PC-3 (cell line): Measurements from ENCODE around the gene ILF3. TPM values are rescaled to one million over a fixed set of nuclear protein-coding genes. Genes with fewer than 3 reads are reported as not detected.

Experiments
- ATAC-seq: fragments of 200-7000 bp; cut with Tn5 transposase; 2 replicates; pipeline ENCODE4 v1.9.1; 2020; ENCODE audit warnings: mild to moderate bottlenecking, moderate library complexity
- BruUV-seq: library from RNA; stranded (reverse); fragments of 400-500 nt; replicated peaks from 2 replicates; lab custom pipeline; 2021; lab: Mats Ljungman, UMichigan
- CTCF ChIA-PET: fragments of 300-600 bp; sonication (Branson Sonifier 250); formaldehyde crosslinking; loops from one replicate; lab custom pipeline; 2022; ENCODE audit warnings: antibody characterized with exemption; lab: Charles Lee
- POLR2A ChIA-PET: fragments of 300-600 bp; sonication (Branson Sonifier 250); formaldehyde crosslinking; loops from one replicate; lab custom pipeline; 2022; ENCODE audit warnings: antibody characterized with exemption; ENCODE audit not compliant: unreplicated experiment; lab: Charles Lee
- DNase-seq: peaks from one replicate; pipeline ENCODE4 v3.0.0-alpha.2; 2015
- H2AFZ ChIP-seq: fragments of 300-600 bp; sonication (generic); 2 replicates; pipeline ENCODE4 v1.6.0; 2016; ENCODE audit warnings: antibody characterized with exemption, low read length
- H3F3A ChIP-seq: fragments of 300-600 bp; sonication (generic); one replicate; pipeline ENCODE4 v1.6.0; 2017; ENCODE audit warnings: antibody characterized with exemption, low read length, control low read depth, mild to moderate bottlenecking; ENCODE audit not compliant: unreplicated experiment
- H3K27ac ChIP-seq: fragments of 300-600 bp; sonication (generic); 2 replicates; pipeline ENCODE4 v1.5.1; 2016; ENCODE audit warnings: mild to moderate bottlenecking, low read length
- H3K27me3 ChIP-seq: fragments of 300-600 bp; sonication (generic); 2 replicates; pipeline ENCODE4 v1.6.1; 2016; ENCODE audit warnings: low read length, mixed read lengths
- H3K36me3 ChIP-seq: fragments of 300-600 bp; sonication (generic); 2 replicates; pipeline ENCODE4 v1.6.1; 2016; ENCODE audit warnings: low read depth, mixed run types, low read length, mixed read lengths
- H3K4me1 ChIP-seq: fragments of 300-600 bp; sonication (generic); 2 replicates; pipeline ENCODE4 v1.5.1; 2016; ENCODE audit warnings: low read length; ENCODE audit not compliant: insufficient read depth
- H3K4me2 ChIP-seq: fragments of 300-600 bp; sonication (generic); 2 replicates; pipeline ENCODE4 v1.6.0; 2016; ENCODE audit warnings: low read length
- H3K4me3 ChIP-seq: fragments of 300-600 bp; sonication (generic); 2 replicates; pipeline ENCODE4 v1.5.1; 2016; ENCODE audit warnings: mild to moderate bottlenecking, low read length, mixed read lengths
- H3K79me2 ChIP-seq: fragments of 300-600 bp; sonication (generic); 2 replicates; pipeline ENCODE4 v1.6.1; 2017; ENCODE audit warnings: low read length, mixed read lengths
- H3K9ac ChIP-seq: fragments of 300-600 bp; sonication (generic); 2 replicates; pipeline ENCODE4 v1.6.0; 2016; ENCODE audit warnings: mild to moderate bottlenecking, low read length
- H3K9me2 ChIP-seq: fragments of 300-600 bp; sonication (generic); replicated peaks from 2 replicates; pipeline ENCODE4 v1.6.1; 2016; ENCODE audit warnings: mixed run types, low read length, mixed read lengths
- H3K9me3 ChIP-seq: fragments of 300-600 bp; sonication (generic); 2 replicates; pipeline ENCODE4 v1.6.1; 2016; ENCODE audit warnings: low read length, mixed read lengths
- H4K20me1 ChIP-seq: fragments of 300-600 bp; sonication (generic); 2 replicates; pipeline ENCODE4 v1.6.1; 2016; ENCODE audit warnings: low read length, mixed read lengths
- EZH2 ChIP-seq: fragments of 300-600 bp; sonication (generic); IDR thresholded peaks from one replicate; pipeline ENCODE4 v1.6.1; 2017; ENCODE audit warnings: antibody characterized with exemption, mild to moderate bottlenecking, low read length; ENCODE audit not compliant: unreplicated experiment
- EZH2phosphoT487 ChIP-seq: fragments of 300-600 bp; sonication (generic); IDR thresholded peaks from 2 replicates; pipeline ENCODE4 v1.6.1; 2018; ENCODE audit warnings: mild to moderate bottlenecking, antibody characterized with exemption, low read length, borderline replicate concordance
- intact Hi-C: fragments of 100-400 bp; cut with micrococcal nuclease; formaldehyde crosslinking; loops from 2 replicates; pipeline ENCODE4 v1.9.0; 2023
- total RNA-seq: library from RNA; depleted of rRNA; stranded (reverse); fragments of >200 nt; gene quantifications from 2 replicates; pipeline ENCODE4 v1.2.3, GENCODE V29; 2014
- TF ChIP-seq, protein P1 (sequence below): fragments of 300-600 bp; sonication (generic); conservative IDR thresholded peaks from 2 replicates; pipeline ENCODE4 v1.5.1; 2017; ENCODE audit warnings: antibody characterized with exemption, low read depth, mild to moderate bottlenecking, low read length

Gene ILF3
- total RNA-seq, 1 experiment from 2014 or later = 322 TPM

DNA sequence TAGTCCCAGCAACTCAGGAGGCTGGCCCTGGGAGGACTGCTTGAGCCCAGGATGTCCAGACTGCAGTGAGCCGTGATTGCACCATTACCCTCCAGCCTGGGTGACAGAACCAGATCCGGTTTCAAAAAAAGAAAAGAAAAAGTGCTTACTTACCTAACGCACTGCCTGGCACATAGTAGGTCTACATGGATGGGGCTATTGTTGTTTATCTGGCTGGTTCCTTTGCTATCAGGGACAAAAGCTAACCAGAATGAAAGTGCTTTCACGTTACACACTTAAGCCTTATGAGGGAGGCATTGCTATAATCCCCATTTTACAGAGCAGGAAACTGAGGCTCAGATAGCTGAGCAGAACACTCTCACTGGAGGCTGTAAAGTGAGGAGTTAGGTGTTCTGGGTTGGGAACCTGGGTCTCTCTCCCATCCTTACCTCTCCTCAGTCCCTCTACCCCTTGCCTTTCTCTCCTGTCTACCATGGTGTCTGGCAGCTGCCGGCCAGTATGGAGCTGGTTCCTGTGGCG, 66.5 kb downstream of the ILF3 start:
- Histone ChIP-seq H3K27me3 (no peaks in the 10 kb centered on the region), H3K4me3 (no peak overlapping the region), H3K9me3 (no peaks in the 10 kb centered on the region), H4K20me1 (peaks cover 41% of the 10 kb centered on the region), H3K4me2 (no peak overlapping the region), H3K79me2 (peaks cover 76% of the 10 kb centered on the region), H3K9me2 (no peaks in the 10 kb centered on the region), H3F3A (no peaks in the 10 kb centered on the region), H2AFZ (no peak overlapping the region), H3K36me3 (no peaks in the 10 kb centered on the region), H3K27ac (no peak overlapping the region), H3K9ac (no peak overlapping the region), H3K4me1 (peaks cover 15% of the 10 kb centered on the region)
- no TSS peak for BruUV-seq
- DNase-seq = no peak
- TF ChIP-seq, protein P1, sequence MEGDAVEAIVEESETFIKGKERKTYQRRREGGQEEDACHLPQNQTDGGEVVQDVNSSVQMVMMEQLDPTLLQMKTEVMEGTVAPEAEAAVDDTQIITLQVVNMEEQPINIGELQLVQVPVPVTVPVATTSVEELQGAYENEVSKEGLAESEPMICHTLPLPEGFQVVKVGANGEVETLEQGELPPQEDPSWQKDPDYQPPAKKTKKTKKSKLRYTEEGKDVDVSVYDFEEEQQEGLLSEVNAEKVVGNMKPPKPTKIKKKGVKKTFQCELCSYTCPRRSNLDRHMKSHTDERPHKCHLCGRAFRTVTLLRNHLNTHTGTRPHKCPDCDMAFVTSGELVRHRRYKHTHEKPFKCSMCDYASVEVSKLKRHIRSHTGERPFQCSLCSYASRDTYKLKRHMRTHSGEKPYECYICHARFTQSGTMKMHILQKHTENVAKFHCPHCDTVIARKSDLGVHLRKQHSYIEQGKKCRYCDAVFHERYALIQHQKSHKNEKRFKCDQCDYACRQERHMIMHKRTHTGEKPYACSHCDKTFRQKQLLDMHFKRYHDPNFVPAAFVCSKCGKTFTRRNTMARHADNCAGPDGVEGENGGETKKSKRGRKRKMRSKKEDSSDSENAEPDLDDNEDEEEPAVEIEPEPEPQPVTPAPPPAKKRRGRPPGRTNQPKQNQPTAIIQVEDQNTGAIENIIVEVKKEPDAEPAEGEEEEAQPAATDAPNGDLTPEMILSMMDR = no peak
- TF ChIP-seq EZH2phosphoT487 (no peak), EZH2 (no peak)
- ATAC-seq = no peak
- ChIA-PET POLR2A (no interaction called here), CTCF (no interaction called here)
- intact Hi-C loops = no loop called here

- no peak for TF ChIP-seq EZH2phosphoT487
- TF ChIP-seq, protein P1 = no peak
- TF ChIP-seq EZH2 = no peak
- Histone ChIP-seq H3K9ac (no peak overlapping the region), H3K27ac (no peak overlapping the region), H3K4me2 (no peak overlapping the region), H4K20me1 (peaks cover 55% of the 10 kb centered on the region), H3K9me3 (no peaks in the 10 kb centered on the region), H2AFZ (no peak overlapping the region), H3K9me2 (no peaks in the 10 kb centered on the region), H3K4me3 (no peak overlapping the region), H3K4me1 (peaks cover 10% of the 10 kb centered on the region), H3K27me3 (no peaks in the 10 kb centered on the region), H3K36me3 (no peaks in the 10 kb centered on the region), H3K79me2 (peaks cover 99% of the 10 kb centered on the region), H3F3A (no peaks in the 10 kb centered on the region)
- CTCF ChIA-PET = no interaction called here
- no peak for ATAC-seq
- POLR2A ChIA-PET = no interaction called here
- DNase-seq = no peak
- no TSS peak for BruUV-seq
- intact Hi-C loops = no loop called here
These were observed 69.4 kb downstream of the ILF3 start for GRCh38 chr19:10723591-10723990.

DNA sequence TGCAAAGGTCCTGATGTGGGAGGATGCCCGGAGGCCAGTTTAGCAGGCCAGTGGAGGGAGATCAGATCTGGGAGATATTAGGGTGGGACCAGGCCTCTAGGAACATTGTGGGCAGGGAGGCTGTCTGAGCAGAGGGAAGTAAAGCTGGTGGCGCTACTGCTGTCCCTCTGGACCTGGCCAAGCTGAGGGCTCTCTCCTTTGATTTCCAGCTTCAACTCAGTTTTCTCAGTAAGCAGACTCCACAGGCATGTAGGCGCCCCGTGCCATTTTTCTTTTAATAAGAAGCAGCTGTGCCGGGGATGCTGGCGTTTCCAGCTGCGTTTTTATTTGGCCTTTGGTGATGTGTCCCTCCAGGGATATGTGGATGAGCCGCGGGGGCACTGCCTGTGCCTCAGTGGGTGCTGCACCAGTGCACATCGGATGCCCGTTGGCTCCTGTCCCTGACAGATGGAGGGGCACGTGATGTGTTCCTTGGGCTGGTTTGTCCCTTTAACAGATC, 70.5 kb downstream of the ILF3 start:
- Histone ChIP-seq H3K9me3 (no peaks in the 10 kb centered on the region), H3K36me3 (no peaks in the 10 kb centered on the region), H3K9ac (no peak overlapping the region), H2AFZ (no peak overlapping the region), H4K20me1 (peaks cover 50% of the 10 kb centered on the region), H3F3A (no peaks in the 10 kb centered on the region), H3K27ac (no peak overlapping the region), H3K4me1 (peaks cover 3% of the 10 kb centered on the region), H3K9me2 (no peaks in the 10 kb centered on the region), H3K27me3 (no peaks in the 10 kb centered on the region), H3K4me2 (no peak overlapping the region), H3K79me2 (peaks cover 98% of the 10 kb centered on the region), H3K4me3 (no peak overlapping the region)
- DNase-seq (no peak), ATAC-seq (no peak)
- CTCF ChIA-PET = no interaction called here
- TF ChIP-seq, protein P1 = no peak
- no peak for TF ChIP-seq EZH2
- no peak for TF ChIP-seq EZH2phosphoT487
- no TSS peak for BruUV-seq
- intact Hi-C loops = no loop called here
- POLR2A ChIA-PET = no interaction called here
